K562 (cell line): Measurements from ENCODE around the gene ABHD18. TPM values are rescaled to one million over a fixed set of nuclear protein-coding genes. Genes with fewer than 3 reads are reported as not detected.

Experiments
- E2F5 ChIP-seq: sonication (generic); formaldehyde crosslinking; IDR thresholded peaks from 2 replicates; pipeline ENCODE4 v1.8.0; 2022; ENCODE audit warnings: mild to moderate bottlenecking, missing genetic modification reagents
- ELF1 ChIP-seq: fragments of 200-800 bp; sonication (Bioruptor generic); IDR thresholded peaks from 2 replicates; pipeline ENCODE4 v1.6.1; 2016; ENCODE audit warnings: missing genetic modification characterization, missing compliant biosample characterization
- FUS ChIP-seq: fragments of 200-400 bp; formaldehyde crosslinking; optimal IDR thresholded peaks from 2 replicates; pipeline ENCODE3; 2017; ENCODE audit warnings: low read depth, low read length
- GTF2B ChIP-seq: IDR thresholded peaks from 2 replicates; pipeline ENCODE4 v1.6.1; 2011; ENCODE audit not compliant: insufficient read length; ENCODE audit errors: extremely low read depth
- HSF4 ChIP-seq: fragments of 250-450 bp; sonication (Bioruptor Pico); IDR thresholded peaks from 2 replicates; pipeline ENCODE4 v2.1.2; 2022; ENCODE audit warnings: mild to moderate bottlenecking, moderate library complexity, borderline replicate concordance
- ILF3 ChIP-seq: fragments of 450-650 bp; IDR thresholded peaks from 2 replicates; pipeline ENCODE4 v1.6.1; 2018; ENCODE audit warnings: antibody characterized with exemption, mild to moderate bottlenecking, moderate library complexity, borderline replicate concordance
- MITF ChIP-seq: IDR thresholded peaks from 2 replicates; pipeline ENCODE4 v1.6.1; 2014; ENCODE audit warnings: antibody characterized with exemption
- NFIX ChIP-seq: fragments of 250-450 bp; sonication (Bioruptor Pico); IDR thresholded peaks from 2 replicates; pipeline ENCODE4 v1.4.0; 2020; ENCODE audit warnings: low read depth, mild to moderate bottlenecking, moderate library complexity
- PHF8 ChIP-seq: fragments of 200-600 bp; sonication (generic); IDR thresholded peaks from 2 replicates; pipeline ENCODE4 v1.6.1; 2012; ENCODE audit warnings: mixed run types, mild to moderate bottlenecking, inconsistent platforms, low read length, moderate library complexity, borderline replicate concordance
- POLR2AphosphoS5 ChIP-seq: IDR thresholded peaks from 2 replicates; pipeline ENCODE4 v1.6.1; 2011; ENCODE audit warnings: mild to moderate bottlenecking, low read depth, low read length, moderate library complexity; ENCODE audit not compliant: control insufficient read depth, insufficient read depth
- RBFOX2 ChIP-seq: fragments of 200-400 bp; formaldehyde crosslinking; IDR thresholded peaks from 2 replicates; pipeline ENCODE4 v1.6.1; 2017; ENCODE audit warnings: low read depth, mild to moderate bottlenecking, low read length, moderate library complexity
- RBM15 ChIP-seq: fragments of 200-400 bp; formaldehyde crosslinking; IDR thresholded peaks from 2 replicates; pipeline ENCODE4 v1.6.1; 2018; ENCODE audit warnings: mild to moderate bottlenecking, low read length, moderate library complexity; ENCODE audit not compliant: insufficient read depth
- SP1 ChIP-seq: sonication (generic); formaldehyde crosslinking; IDR thresholded peaks from 2 replicates; pipeline ENCODE4 v1.8.1; 2022; ENCODE audit warnings: mild to moderate bottlenecking, missing genetic modification reagents
- TBL1XR1 ChIP-seq, 2 experiments: IDR thresholded peaks; 2 replicates each; pipeline ENCODE4 v1.6.1; 2012; ENCODE audit warnings: improper control_type of control experiment in 2 of 2, low read length in 2 of 2, mild to moderate bottlenecking in 1 of 2
- ZBTB34 ChIP-seq: fragments of 250-450 bp; sonication (Bioruptor Pico); IDR thresholded peaks from 2 replicates; pipeline ENCODE4 v1.8.0; 2021; ENCODE audit warnings: mild to moderate bottlenecking, moderate library complexity
- ZNF507 ChIP-seq: conservative IDR thresholded peaks from 2 replicates; pipeline ENCODE4 v1.6.1; 2017; ENCODE audit warnings: missing genetic modification characterization, missing compliant biosample characterization
- ZNF639 ChIP-seq, 2 experiments: fragments of 200-800 bp in 1 of 2; sonication (Bioruptor generic) in 1 of 2; sonication (generic) in 1 of 2; formaldehyde crosslinking in 1 of 2; IDR thresholded peaks in 1 of 2; conservative IDR thresholded peaks in 1 of 2; 2 replicates each; pipeline versions ENCODE4 v1.5.0 to v1.6.1; 2016 to 2020; ENCODE audit warnings: missing compliant biosample characterization in 1 of 2, missing genetic modification characterization in 1 of 2, missing genetic modification reagents in 1 of 2
- ZNF780A ChIP-seq: fragments of 250-450 bp; sonication (Bioruptor Pico); IDR thresholded peaks from 2 replicates; pipeline ENCODE4 v1.5.0; 2021; ENCODE audit warnings: mild to moderate bottlenecking
- polyA plus RNA-seq, 8 experiments: library from polyadenylated mRNA; depleted of rRNA in 4 of 8; stranded (reverse) in 5 of 8; unstranded in 3 of 8; fragments of >200 nt; fragmentation: Nextera tagmentation in 2 of 8; fragmentation: Illumina TruSeq in 1 of 8; extraction: Ambion mirVana in 2 of 8; extraction: Trizol in 1 of 8; gene quantifications; 2 replicates each; pipeline versions ENCODE4 v1.2.1 to v1.2.3, GENCODE V29; 2011 to 2014; ENCODE audit warnings: inconsistent platforms in 1 of 8, missing spikeins in 1 of 8
- total RNA-seq, 7 experiments: library from RNA; depleted of rRNA in 6 of 7; stranded (reverse); fragments of >200 nt in 6 of 7; fragmentation: Illumina TruSeq in 2 of 7; extraction: Trizol in 2 of 7; gene quantifications; 2 replicates each; pipeline versions ENCODE4 v1.2.1 to v1.2.3, GENCODE V29; 2011 to 2021; ENCODE audit warnings: low replicate concordance in 1 of 7

The ABHD18 gene
- total and polyA plus RNA-seq, 9 of the 15 experiments (the other 6 are each of a cell fraction or from before 2014, with no cell fraction given): 6.1 to 25.0 (median 16.0) TPM

- TF ChIP-seq GTF2B (no peak), ELF1 (no peak), ZNF507 (tag) (no peak), NFIX (CRISPR knock-in tag) (no peak), ZNF780A (CRISPR knock-in tag) (no peak), RBM15 (no peak), ZNF639 (CRISPR knock-in tag; conservative IDR thresholded peaks at IDR 0.05 in 1 of 2, IDR thresholded peaks at IDR 0.05 in 1 of 2) (peak in 1 of 2 experiments; percentile 84; a peak in 2 of 4 replicates), ILF3 (peak; percentile 84; the same call in 1 of the 2 replicates), RBFOX2 (peak; percentile 96), HSF4 (CRISPR knock-in tag) (no peak), PHF8 (peak; percentile 91), TBL1XR1 (IDR thresholded peaks at IDR 0.05; ENCODE audit: low read length in 2 of 2) (no peak), FUS (peak; percentile 59), ZBTB34 (no peak), MITF (no peak), E2F5 (CRISPR knock-in tag) (no peak), POLR2AphosphoS5 (peak; percentile 80), SP1 (peak; percentile 87)
Measured at GRCh38 chr4:128060699-128061565, 95.7 kb downstream of the ABHD18 start, which contains the start of gene LARP1B (continued).
